DMS79 (cell line): ENCODE results near the gene SIAH1.
"Not testable (repeated sequence)": the region's sequence is repeated elsewhere in the genome, so short reads cannot be mapped to it uniquely, and the experiment has no call there.

Experiments
- DNase-seq: peaks from one replicate; lab custom pipeline; 2025; lab: John Stamatoyannopoulos, UW

Gene SIAH1, protein sequence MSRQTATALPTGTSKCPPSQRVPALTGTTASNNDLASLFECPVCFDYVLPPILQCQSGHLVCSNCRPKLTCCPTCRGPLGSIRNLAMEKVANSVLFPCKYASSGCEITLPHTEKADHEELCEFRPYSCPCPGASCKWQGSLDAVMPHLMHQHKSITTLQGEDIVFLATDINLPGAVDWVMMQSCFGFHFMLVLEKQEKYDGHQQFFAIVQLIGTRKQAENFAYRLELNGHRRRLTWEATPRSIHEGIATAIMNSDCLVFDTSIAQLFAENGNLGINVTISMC

DNA sequence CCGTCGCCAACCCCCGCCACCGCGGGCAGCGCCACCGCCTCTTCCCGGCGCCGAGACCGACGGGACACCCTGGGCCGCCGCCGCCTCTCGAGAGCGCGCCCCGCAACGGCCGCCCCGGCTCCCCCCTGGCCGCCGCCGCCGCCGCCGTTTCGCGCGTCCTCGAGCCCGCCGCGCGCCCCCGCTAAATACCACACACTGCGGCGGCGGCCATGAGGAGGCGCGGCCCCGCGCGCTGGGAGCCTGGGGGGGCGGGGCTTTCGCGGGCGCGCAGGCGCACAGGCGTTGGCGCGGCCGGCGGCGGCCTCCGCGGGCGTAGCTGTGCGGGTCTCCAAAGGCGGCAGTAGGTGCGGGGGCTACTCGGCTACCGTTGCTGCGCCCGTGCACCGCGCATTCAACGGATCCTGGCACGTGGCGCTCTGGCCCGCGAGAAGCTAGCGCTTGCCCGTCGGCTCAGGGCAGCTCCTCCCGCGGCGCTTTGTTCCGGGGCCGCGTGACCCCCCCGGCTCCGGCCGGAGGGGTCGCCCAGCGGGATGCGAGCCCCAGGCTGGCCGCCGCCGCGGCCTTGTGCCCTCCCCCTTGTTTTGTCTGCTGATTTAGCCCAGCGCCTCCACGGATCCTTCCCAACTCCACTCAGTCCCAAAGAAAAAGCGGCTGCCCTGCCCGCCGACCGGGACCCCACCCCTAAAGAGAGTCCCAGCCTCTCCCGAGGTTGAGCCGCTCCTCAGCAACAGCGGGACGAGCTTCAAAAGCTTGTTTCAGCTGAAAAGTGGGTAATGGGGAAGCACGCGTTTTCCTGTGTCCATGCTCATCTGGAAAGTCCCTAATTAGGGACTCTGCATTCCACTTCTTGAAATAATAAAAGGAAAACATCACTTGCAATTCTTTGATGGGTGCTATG is at the start of gene SIAH1:
SIAH1 (minus strand) TSS at position 161 of the 898 bp plus-strand sequence. CDS start 22,985 bp downstream, outside the sequence.
- DNase-seq, result no peak

DNA sequence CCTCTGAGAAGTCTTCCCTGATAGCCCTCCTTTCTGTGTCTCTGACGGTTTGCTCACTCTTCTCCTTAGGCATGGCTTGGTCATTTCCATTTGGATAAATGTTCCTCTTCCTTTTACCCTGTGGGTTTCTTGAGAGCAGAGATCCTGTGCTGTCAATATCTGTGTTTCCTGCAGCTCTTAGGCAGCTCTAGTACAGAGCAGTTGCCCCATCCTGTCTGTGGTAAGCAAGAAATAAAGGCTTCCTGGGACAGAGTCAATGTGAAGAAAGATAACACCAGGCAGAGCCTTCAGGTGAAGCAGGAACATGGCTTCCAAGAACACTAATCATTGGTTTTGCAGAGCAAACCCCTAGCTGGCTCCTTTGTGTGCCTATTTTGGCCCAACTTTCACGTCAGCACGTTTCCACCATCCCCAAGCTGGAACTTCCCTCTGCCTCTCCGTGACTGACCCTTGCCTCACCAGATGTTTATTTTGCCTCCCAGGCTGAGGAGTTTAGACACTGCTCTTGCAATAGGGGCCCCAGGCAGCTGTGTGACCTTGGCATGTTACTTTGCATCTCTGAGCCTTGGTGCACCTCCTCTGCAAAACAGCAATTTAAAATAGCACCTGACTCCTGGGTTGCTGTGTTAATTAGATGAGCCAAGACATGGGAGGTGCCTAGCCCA is 49.6 kb upstream of the SIAH1 start:
- no peak for DNase-seq

DNA sequence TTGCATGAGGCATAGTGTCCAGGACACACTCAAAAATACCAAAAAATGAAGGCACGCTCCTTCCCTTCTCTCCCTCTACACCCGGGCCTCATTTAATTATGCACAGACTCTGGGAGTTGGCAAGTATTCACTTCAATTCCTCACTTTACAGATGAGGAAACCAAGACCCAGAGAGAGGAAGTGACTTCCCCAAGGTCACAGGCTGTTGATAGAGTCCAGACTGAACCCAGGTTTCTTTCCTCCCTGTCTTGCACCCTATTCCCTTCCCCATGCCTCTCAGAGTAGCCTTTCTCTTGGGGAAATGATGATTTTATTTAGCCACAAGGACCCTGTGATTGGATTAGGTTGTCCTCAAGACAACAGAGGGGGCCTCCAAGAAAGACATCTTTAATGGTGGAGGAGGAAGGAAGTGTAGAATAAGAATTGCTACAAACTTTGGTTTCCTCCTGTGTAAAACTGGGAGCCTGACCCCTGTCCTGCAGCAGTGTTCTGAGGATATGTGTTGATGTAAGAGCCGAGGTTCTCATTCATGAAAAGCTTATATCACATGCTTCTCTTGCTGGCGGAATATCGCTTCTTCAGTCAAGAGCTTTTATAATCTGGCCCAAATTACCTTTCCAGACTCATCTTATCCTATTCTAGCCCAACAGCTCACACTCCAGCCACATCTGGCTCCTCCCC is 48.8 kb upstream of the SIAH1 start:
- no peak for DNase-seq

DNA sequence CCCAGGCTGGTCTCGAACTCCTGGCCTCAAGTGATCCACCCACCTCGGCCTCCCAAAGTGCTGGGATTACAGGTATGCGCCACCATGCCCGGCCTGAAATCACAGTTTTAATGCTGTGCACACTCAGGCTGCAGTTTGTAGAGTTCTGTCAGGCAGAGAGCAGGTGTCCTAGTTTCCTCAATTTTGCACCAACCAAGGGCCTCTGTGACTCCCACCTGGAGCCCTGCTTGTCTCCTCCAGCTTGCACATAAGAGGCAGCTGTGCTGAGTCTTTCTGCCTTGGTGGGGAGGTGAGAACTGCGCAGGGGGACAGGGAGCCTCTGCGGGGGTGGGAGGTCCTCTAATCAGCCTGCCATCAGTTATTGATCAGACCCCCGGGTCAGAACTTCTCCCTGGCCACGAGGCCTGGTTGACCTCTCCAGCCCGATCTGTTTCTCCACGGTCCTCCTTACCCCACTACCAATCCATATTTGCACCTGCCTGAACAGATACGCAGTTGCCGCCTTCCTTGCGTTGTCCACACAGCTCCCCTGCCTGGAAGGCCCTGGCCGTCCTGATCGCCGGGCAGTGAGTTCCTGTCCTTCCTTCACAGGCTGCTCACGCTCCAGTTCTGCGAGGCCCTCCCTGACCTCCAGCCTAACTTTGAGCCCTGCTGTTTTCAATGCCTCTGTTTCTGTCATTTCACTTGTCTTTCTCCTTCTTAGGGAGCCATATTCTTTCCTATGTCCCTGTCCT is 48.1 kb upstream of the SIAH1 start:
- DNase-seq, result no peak

DNA sequence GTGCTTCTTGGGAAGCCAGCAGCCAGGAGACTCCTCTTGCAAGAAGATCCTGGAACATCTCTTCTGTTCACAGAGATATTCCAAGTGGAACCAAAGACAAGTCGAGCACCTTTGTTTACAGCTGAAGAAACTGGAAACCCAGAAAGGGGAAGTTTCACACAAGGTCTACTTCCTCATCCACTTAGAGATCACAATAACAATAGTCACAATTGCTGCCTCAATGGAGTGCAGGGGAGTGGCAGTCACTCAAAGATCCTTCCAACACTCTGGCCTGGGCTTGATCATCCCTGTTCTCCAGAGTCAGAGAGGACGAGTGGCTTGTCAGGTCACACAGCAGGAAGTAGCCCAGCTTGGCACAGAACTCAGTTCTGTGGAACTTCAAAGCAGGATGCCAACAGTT is 46.9 kb upstream of the SIAH1 start:
- DNase-seq, result no peak

DNA sequence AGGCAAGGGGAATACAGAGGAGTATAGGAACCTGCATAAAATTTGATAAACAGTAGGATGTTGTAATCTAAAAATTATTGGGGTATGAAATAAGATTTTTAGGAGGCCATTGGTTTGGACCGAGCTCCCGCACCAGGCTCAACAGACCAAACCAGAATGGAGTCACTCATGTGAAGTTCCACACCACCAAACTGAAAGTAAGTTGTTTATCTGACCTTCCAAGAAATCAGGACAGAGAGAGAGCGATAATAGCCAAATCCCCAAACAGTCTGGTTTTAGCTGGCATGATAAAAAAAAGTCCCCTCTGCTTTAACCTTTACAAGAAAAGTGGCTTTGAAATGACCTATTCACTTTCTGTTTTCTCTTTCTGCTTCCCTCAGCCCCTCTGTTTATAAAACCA is 45.7 kb upstream of the SIAH1 start:
- DNase-seq, result no peak

DNA sequence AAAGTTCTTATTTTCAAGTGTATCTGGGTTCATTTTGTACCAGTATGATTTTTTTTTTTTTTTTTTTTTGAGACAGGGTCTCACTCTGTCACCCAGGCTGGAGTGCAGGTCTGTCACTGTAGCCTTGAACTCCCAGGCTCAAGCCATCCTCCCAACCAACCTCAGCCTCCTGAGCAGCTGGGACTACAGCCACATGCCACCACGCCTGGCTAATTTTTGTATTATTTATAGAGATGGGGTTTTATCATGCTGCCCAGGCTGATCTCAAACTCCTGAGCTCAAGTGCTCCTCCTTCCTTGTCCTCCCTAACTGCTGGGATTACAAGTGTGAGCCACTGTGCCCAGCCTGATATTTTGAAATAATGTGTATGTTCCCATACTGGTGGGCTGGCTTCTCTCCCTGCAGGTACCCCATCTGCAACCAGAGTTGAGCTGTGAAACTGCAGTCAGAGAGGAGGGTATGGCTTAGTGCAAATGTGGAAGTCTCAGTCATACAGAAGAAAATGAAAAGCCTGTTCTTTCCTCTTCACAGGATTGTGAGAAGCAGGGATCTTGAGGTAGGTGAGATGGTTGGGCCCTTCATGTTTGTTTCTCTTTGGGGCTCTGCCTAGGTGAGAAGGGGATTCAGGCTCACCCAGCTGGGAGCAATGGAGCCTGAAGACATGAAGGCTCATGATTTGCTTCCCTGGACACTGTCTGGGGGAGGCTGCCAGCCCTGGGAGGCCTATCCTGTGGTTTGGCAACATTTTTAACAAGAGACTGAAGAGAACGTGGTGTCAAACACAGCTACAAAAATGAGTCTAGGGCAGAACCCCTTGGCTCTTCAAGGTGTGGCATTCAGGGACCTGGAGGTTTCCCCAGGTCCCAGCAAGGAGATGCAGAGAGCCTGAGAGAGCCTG is 41.3 kb upstream of the SIAH1 start:
- DNase-seq, result no peak

DNA sequence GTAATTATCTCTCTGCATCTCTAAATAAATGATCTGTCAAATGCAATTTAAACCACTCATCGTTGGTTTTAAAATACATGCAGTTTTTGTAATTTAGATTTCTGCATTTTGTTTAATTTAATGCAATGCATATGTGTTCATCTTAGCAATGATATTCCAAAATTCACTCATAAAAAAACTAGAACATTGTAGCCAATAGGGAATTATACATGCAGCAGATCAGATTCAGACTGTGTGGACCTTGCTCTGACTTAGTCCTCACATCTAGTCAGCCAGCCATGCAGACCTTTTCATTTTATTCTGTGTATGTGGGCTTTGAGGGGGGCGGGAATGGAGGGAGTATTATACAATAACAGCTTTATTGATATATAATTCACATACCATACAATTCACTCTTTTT is 37.3 kb upstream of the SIAH1 start:
- no peak for DNase-seq

DNA sequence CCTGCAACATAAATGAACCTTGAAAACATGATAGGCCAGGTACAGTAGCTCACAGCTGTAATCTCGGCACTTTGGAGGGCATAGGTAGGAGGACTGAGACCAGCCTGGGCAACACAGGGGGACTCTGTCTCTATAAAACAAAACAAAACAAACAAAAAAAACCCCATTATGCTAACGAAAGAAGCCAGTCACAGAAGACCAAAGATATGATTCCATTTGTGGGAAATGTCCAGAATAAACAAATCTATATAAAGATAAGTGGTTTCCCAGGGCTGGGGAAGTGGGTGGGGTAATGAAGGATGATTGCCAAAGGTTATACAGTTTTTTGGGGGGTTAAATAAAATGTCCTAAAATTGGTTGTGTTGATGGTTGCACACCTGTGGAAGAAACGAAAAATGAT is 36.5 kb upstream of the SIAH1 start:
- DNase-seq, result no peak

DNA sequence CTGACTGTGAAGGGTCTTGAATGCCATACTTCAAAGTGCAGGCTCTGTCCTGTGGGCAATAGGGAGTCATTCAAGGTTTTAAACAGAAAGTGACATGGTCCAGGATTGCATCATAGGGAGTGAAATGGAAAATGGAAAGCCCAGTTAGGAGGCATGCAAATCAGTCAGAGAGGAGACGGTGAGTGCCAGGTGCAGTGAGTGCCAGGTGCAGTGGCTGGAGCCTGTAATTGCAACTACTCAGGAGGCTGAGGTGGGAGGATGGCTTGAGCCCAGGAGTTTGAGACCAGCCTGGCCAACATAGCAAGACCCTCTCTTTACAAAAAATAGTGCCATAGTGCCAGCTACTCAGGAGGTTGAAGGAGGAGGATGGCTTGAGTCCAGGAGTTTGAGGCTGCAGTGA is 35.2 kb upstream of the SIAH1 start:
- no peak for DNase-seq

DNA sequence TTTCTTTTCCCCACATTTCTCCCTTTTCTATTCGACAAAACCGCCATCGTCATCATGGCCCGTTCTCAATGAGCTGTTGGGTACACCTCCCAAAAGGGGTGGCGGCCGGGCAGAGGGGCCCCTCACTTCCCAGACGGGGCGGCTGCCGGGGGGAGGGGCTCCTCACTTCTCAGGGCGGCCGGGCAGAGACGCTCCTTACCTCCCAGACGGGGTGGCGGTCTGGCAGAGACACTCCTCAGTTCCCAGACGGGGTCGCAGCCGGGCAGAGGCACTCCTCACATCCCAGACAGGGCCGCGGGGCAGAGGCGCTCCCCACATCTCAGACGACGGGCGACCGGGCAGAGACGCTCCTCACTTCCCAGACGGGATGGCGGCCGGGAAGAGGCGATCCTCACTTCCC is 31.4 kb upstream of the SIAH1 start:
- not testable (repeated sequence) for DNase-seq

DNA sequence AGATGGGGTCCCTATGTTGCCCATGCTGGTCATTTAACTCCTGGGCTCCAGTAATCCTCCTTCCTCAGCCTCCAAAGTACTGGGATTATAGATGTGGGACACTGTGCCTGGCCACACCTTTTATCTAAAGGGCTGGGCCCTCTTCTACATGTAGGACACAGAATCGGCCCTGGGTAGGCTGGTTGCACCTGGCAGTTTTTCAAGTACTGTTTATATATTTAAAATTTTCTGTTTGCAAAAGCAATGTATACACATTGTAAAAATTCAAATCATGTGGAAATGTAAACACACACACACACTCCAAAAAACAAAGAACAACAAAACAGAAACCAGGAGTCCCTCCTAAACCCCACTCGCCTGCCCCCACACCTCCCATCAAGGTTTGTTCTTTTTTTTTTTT is 28.1 kb upstream of the SIAH1 start:
- no peak for DNase-seq

DNA sequence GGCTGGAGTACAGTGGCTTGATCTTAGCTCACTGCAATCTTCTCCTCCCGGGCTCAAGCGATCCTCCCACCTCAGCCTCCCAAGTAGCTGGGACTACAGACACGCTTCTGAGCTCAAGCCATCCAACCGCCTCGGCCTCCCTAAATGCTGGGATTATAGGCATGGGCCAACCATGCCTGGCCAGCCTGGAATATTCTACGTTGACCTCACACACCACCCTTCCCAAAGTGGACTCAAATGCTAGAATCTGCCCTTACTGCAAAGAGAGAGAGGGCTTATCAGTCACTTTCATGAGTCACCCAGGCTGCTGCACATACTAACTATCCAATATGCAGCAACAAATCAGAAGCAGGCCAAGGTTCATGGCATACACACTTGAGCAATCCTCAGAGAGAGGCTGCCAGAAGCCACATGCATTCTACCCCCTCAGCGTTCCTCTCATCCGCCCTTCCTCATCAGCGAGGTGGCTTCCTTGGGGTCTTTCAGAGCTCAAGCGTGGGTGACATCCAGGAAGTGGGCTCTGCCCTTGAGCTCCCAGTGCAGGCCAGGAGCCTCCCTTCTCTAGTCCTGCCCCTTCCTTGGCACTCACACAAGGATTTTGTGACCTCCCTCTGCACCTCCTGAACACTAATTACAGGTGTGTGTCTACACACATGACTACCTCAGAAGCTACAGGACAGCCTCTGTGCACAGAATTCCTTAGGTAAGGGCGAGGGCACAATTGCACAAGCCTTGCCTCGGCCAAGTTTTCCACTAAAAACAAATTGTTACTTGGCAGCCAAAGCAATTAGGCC is 24.8 kb upstream of the SIAH1 start:
- DNase-seq, result no peak

DNA sequence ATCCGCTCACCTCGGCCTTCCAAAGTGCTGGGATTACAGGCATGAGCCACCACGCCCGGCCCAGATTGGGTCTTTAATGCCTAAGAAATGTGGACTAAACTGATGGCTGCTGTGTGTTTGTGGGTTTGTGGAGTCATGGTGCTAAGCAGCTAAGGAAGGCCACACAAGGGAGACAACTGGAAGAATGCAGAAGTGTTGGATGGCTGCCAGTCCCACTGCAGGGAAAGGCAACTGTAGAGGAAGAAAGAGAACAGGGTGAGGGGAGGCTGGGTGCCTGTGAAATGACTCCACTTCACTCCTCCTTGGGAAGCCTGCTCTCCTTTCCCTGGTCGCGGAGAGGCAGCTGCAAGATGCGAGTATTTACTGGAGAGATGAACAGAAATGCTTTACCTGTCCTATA is 23.5 kb upstream of the SIAH1 start:
- no peak for DNase-seq

DNA sequence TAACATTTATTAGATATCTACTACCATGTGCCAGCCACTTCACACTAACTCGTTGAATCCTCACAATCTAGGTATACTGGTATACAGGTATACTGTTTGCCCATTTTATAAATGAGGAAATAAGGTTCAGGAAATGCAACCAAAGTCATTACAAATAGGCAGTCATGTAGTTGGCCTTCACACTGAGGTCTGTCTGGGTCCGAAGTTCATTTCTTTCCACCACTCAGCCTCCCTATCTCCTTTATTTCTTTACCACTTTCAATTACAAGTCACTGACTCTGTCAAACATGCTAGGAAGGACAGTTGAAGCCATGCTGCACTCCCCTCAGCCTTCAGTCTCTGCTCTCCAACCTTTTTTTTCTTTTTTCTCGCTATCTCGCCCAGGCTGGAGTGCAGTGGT is 20.7 kb upstream of the SIAH1 start:
- no peak for DNase-seq

DNA sequence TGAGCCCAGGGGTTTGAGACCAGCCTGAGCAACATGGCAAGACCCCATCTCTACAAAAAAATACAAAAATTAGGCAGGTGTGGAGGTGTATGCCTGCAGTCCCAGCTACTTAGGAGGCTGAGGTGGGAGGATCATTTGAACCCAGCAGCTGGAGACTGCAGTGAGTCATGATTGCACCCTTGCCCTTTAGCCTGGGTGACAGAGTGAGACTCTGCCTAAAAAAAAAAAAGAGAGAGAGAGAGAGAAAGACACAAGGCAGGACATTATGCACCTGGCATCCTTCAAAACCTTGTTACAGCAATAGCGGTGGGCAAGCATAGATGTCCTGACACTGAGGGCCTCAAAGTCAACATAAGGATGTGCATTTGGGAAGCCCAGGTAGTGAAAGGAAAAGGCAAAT is 19.9 kb upstream of the SIAH1 start:
- DNase-seq, result no peak

DNA sequence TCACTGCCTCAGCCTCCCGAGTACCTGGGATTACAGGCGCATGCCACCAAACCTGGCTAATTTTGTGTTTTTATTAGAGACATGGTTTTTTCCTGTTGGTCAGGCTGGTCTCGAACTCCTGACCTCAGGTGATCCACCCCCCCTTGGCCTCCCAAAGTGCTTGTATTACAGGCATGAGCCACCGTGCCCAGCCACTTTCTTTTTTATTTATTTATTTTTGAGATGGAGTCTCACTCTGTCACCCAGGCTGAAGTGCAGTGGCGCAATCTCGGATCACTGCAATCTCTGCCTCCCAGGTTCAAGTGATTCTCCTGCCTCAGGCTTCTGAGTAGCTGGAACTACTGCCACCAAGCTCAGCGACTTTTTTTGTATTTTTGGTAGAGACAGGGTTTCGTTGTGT is 17.3 kb upstream of the SIAH1 start:
- not testable (repeated sequence) for DNase-seq

DNA sequence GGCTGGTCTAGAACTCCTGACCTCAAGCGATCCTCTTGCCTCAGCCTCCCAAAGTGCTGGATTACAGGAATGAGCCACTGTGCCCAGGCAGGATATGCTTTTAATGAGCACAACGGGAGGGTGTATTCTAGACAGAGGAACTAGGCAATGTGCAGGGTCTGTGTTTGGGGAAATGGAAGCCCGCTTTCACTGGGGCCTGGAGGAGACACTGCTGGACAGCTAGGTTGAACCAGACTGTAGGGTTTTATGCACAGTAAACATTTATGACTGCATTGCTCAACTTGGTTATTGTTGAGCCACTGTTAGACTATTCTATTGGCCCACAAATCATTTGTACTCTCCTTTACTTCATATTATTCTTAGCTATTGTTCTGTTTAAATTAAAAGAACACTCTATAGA is 10.2 kb upstream of the SIAH1 start:
- DNase-seq, result no peak

DNA sequence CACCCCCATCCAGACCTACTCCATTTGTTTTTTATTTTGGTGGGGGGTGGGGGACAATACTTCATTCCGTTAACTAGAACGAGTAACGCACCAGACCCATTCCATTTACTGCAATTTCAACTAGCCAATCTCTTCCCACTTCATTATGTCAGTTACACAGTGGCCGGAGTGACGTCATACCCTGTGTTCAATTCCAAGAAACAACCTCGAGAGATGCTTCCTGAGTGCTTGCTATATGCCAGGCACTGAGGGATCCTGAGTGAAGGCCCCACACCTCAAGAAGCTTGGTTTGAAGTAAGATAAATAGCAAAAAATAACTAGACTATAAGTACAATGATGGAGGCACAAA is 9.1 kb upstream of the SIAH1 start:
- DNase-seq, result no peak
